Activated T-helper 17 cell treated with anti-CD3 and anti-CD28 coated beads, Interleukin-2, amount 50 U/mL, for 72 hours (primary cell): Measurements from ENCODE around the gene PARP1. TPM values are rescaled to one million over a fixed set of nuclear protein-coding genes. Genes with fewer than 3 reads are reported as not detected.
A peak's percentile ranks its signal among the peaks of the same experiment; 100 is the strongest.

ENCODE experiments used
- ATAC-seq: fragments of 150-1000 bp; cut with Tn5 transposase; replicated peaks from 2 replicates; pipeline ENCODE4 v1.10.0; 2021; ENCODE audit warnings: mild to moderate bottlenecking, moderate library complexity
- H3K27ac Mint-ChIP-seq: one replicate; pipeline ENCODE4 v1.8.0; 2022; ENCODE audit warnings: mixed read lengths
- H3K27me3 Mint-ChIP-seq: one replicate; pipeline ENCODE4 v1.8.0; 2022; ENCODE audit warnings: mixed read lengths
- H3K36me3 Mint-ChIP-seq: one replicate; pipeline ENCODE4 v1.8.0; 2022; ENCODE audit warnings: low read depth, mild to moderate bottlenecking, mixed read lengths
- H3K4me1 Mint-ChIP-seq: one replicate; pipeline ENCODE4 v1.8.0; 2022; ENCODE audit warnings: mixed read lengths
- H3K4me3 Mint-ChIP-seq: one replicate; pipeline ENCODE4 v1.8.0; 2022; ENCODE audit warnings: mild to moderate bottlenecking, mixed read lengths
- H3K9me3 Mint-ChIP-seq: one replicate; pipeline ENCODE4 v1.8.0; 2022; ENCODE audit warnings: mixed read lengths
- total RNA-seq, 2 donors: library from RNA; stranded (reverse); gene quantifications; one replicate each; pipeline ENCODE4 v1.2.3, GENCODE V29; 2022

PARP1 gene
- total RNA-seq, 2 donors from 2014 or later: 147 to 268 TPM

- Mint-ChIP-seq H3K4me1 (peaks cover 27% of the 10 kb centered on the region), H3K27me3 (no peaks in the 10 kb centered on the region), H3K27ac (peak overlapping the region; percentile 85), H3K36me3 (peaks cover 51% of the 10 kb centered on the region), H3K4me3 (peak overlapping the region; percentile 90), H3K9me3 (no peaks in the 10 kb centered on the region)
- no peak for ATAC-seq
These were observed 3.0 kb downstream of the PARP1 start for GRCh38 chr1:226404904-226405222.

GRCh38 chr1:226404063-226404903, 3.6 kb downstream of the PARP1 start:
- H3K27me3 Mint-ChIP-seq: no peaks in the 10 kb centered on the region
- peaks cover 27% of the 10 kb centered on the region for H3K4me1 Mint-ChIP-seq

GRCh38 chr1:226403201-226404034, 4.5 kb downstream of the PARP1 start:
- Mint-ChIP-seq H3K27ac (peak overlapping the region; percentile 54), H3K36me3 (peaks cover 65% of the 10 kb centered on the region), H3K4me1 (peaks cover 27% of the 10 kb centered on the region), H3K27me3 (no peaks in the 10 kb centered on the region), H3K9me3 (no peaks in the 10 kb centered on the region), H3K4me3 (peak overlapping the region; percentile 90)
- no peak for ATAC-seq

More at GRCh38 chr1:226404063-226404903, 3.6 kb downstream of the PARP1 start:
- Mint-ChIP-seq H3K4me3 (peak overlapping the region; percentile 90), H3K36me3 (peaks cover 57% of the 10 kb centered on the region), H3K9me3 (no peaks in the 10 kb centered on the region), H3K27ac (peak overlapping the region; percentile 85)
- no peak for ATAC-seq

GRCh38 chr1:226402739-226403165, 5.1 kb downstream of the PARP1 start:
- Mint-ChIP-seq H3K27ac (no peak overlapping the region), H3K4me3 (no peak overlapping the region), H3K4me1 (peaks cover 27% of the 10 kb centered on the region), H3K27me3 (no peaks in the 10 kb centered on the region), H3K9me3 (no peaks in the 10 kb centered on the region), H3K36me3 (peaks cover 72% of the 10 kb centered on the region)
- no peak for ATAC-seq

- Mint-ChIP-seq H3K4me1 (peaks cover 29% of the 10 kb centered on the region), H3K4me3 (no peak overlapping the region), H3K36me3 (peaks cover 75% of the 10 kb centered on the region), H3K27me3 (no peaks in the 10 kb centered on the region), H3K9me3 (no peaks in the 10 kb centered on the region), H3K27ac (peak overlapping the region; percentile 11)
- peak; percentile 19 for ATAC-seq
These were observed 6.3 kb downstream of the PARP1 start for GRCh38 chr1:226401355-226402303.

GRCh38 chr1:226400519-226401354, 7.2 kb downstream of the PARP1 start:
- H3K27ac Mint-ChIP-seq: no peak overlapping the region
- H3K9me3 Mint-ChIP-seq: no peaks in the 10 kb centered on the region

GRCh38 chr1:226397955-226398636, 9.8 kb downstream of the PARP1 start:
- Mint-ChIP-seq H3K27me3 (no peaks in the 10 kb centered on the region), H3K36me3 (peaks cover 97% of the 10 kb centered on the region), H3K27ac (no peak overlapping the region), H3K4me1 (peaks cover 20% of the 10 kb centered on the region), H3K9me3 (no peaks in the 10 kb centered on the region), H3K4me3 (no peak overlapping the region)
- ATAC-seq: no peak

More at GRCh38 chr1:226400519-226401354, 7.2 kb downstream of the PARP1 start:
- H3K4me3 Mint-ChIP-seq: no peak overlapping the region
- H3K27me3 Mint-ChIP-seq: no peaks in the 10 kb centered on the region
- peaks cover 23% of the 10 kb centered on the region for H3K4me1 Mint-ChIP-seq
- H3K36me3 Mint-ChIP-seq: peaks cover 76% of the 10 kb centered on the region
- no peak for ATAC-seq

- Mint-ChIP-seq H3K9me3 (no peaks in the 10 kb centered on the region), H3K27me3 (no peaks in the 10 kb centered on the region), H3K36me3 (peaks cover 100% of the 10 kb centered on the region), H3K27ac (no peak overlapping the region), H3K4me3 (no peak overlapping the region), H3K4me1 (peaks cover 20% of the 10 kb centered on the region)
- no peak for ATAC-seq
These were observed 10.6 kb downstream of the PARP1 start for GRCh38 chr1:226397011-226397926.

- no peak overlapping the region for H3K27ac Mint-ChIP-seq
- H3K4me3 Mint-ChIP-seq: no peak overlapping the region
- H3K4me1 Mint-ChIP-seq: peaks cover 15% of the 10 kb centered on the region
- ATAC-seq: no peak
- H3K27me3 Mint-ChIP-seq: no peaks in the 10 kb centered on the region
- peaks cover 100% of the 10 kb centered on the region for H3K36me3 Mint-ChIP-seq
- H3K9me3 Mint-ChIP-seq: no peaks in the 10 kb centered on the region
These were observed 12.1 kb downstream of the PARP1 start for GRCh38 chr1:226395753-226396152.

- H3K4me3 Mint-ChIP-seq: no peak overlapping the region
- no peaks in the 10 kb centered on the region for H3K9me3 Mint-ChIP-seq
- peaks cover 10% of the 10 kb centered on the region for H3K4me1 Mint-ChIP-seq
- H3K36me3 Mint-ChIP-seq: peaks cover 100% of the 10 kb centered on the region
- ATAC-seq: no peak
- no peaks in the 10 kb centered on the region for H3K27me3 Mint-ChIP-seq
- no peak overlapping the region for H3K27ac Mint-ChIP-seq
These were observed 13.4 kb downstream of the PARP1 start for GRCh38 chr1:226394462-226394861.

- Mint-ChIP-seq H3K4me1 (peaks cover 6% of the 10 kb centered on the region), H3K4me3 (no peak overlapping the region), H3K36me3 (peaks cover 98% of the 10 kb centered on the region), H3K9me3 (no peaks in the 10 kb centered on the region), H3K27ac (no peak overlapping the region), H3K27me3 (no peaks in the 10 kb centered on the region)
- no peak for ATAC-seq
These were observed 17.2 kb downstream of the PARP1 start for GRCh38 chr1:226390681-226391080.

- no peak overlapping the region for H3K4me3 Mint-ChIP-seq
- no peaks in the 10 kb centered on the region for H3K9me3 Mint-ChIP-seq
- H3K27ac Mint-ChIP-seq: no peak overlapping the region
- H3K4me1 Mint-ChIP-seq: peaks cover under 1% of the 10 kb centered on the region
- ATAC-seq: no peak
- peaks cover 98% of the 10 kb centered on the region for H3K36me3 Mint-ChIP-seq
- H3K27me3 Mint-ChIP-seq: no peaks in the 10 kb centered on the region
These were observed 19.8 kb downstream of the PARP1 start for GRCh38 chr1:226388131-226388530.
